ENCODE results near the gene NTN5.
"Not testable (repeated sequence)": the region's sequence is repeated elsewhere in the genome, so short reads cannot be mapped to it uniquely, and the experiment has no call there.

NTN5 gene

DNA sequence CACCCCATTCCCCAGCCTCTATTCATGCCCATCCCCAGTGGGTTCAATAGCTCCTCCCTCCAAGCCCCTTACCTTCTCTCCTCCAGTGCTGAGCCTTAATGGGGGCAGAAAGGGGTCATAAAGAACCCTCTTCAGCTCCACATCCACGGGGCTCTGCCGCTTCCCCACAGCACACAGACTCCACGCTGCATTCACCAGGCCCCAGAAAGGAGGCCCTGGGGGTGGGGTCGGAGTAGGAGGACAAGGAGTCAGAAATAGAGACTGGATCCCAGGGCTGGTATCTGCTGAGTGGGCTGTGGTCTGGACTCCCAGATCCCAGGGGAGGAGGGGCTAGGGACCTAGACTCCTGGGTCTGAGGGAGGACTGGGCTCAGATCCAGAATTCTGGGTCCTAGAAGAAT lies 28.5 kb downstream of the NTN5 start:
- no peak for DNase-seq

GRCh38 chr19:48642862-48643261 lies 30.0 kb downstream of the NTN5 start:
- DNase-seq = no peak

GRCh38 chr19:48641850-48642249 lies 31.0 kb downstream of the NTN5 start:
- no peak for DNase-seq

DNA sequence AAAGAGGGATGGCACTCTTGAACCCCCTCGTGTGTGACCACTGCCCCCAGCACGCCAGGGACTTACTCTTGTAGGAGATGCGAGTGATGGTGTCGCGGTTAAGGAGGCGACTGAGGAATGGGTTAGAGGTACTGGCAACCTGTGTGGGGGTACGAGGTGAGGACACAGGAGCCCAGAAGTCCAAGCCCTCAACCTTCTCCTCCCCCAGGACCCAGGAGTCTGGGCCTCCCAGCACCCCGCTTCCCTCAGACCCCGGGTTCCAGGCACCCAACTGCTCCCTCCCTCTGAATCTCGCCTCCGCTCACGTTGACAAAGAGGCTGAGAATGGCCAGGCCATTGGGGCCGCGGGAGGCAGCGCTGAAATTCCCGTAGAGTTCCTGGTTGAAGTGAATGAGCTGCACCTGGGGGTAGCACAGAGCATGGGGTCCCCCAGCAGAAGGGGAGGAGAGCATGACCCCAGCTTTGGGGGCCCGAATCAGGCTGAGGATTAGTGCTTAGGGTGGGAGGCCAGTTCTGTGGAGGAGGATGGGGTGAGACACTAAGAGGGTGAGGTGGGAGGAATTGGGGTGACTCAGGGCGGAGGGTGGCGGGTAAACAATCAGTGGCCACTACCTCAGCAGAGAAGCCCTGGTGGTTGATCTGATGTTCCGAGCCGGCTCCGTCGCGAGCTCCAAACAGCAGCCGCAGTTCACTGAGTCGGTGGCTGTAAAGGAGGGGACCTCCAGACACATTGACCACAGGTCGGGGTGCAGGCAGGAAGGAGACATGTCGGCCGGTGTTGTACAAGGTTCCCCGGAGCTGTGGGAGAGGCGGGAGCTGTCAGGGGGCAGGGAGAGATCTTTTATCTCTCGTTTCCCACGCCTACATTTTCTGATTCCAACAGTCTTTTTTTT lies 33.1 kb downstream of the NTN5 start:
- DNase-seq = peak; percentile 45 to 51

GRCh38 chr19:48638831-48639381 lies 33.9 kb downstream of the NTN5 start:
- no peak for DNase-seq

GRCh38 chr19:48637948-48638830 lies 34.6 kb downstream of the NTN5 start:
- peak; percentile 92 to 94 for DNase-seq

DNA sequence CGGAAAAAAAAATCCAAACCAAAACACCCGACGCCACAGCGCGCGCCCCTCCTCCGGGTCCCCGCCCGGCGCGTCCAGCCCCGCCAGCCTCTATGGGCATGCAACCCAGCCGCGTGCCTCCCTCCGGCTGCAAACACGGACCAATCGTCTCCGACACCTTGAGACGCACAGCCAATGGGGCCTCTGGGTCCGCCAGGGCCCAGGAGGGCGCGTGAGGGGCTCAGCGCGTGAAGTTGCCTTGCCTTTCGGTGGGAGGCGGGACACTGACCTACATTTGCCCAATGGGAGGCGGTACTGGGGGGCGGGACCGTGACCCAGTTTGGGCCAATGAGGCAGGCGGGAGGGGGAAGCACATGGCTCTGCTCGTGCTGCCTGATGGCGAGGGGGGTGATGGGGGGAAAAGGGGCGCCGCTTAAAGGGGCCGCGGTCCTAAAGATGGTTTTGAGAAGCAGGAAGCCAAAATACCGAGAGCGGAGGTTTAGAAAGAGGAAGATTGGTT lies 35.3 kb downstream of the NTN5 start:
- DNase-seq = peak; percentile 100

GRCh38 chr19:48636859-48637448 lies 35.9 kb downstream of the NTN5 start, which contains the start of gene DBP:
TSS of gene DBP (minus strand) at chr19:48637379. CDS start at chr19:48636994, 385 bp downstream.
- no peak for DNase-seq

DNA sequence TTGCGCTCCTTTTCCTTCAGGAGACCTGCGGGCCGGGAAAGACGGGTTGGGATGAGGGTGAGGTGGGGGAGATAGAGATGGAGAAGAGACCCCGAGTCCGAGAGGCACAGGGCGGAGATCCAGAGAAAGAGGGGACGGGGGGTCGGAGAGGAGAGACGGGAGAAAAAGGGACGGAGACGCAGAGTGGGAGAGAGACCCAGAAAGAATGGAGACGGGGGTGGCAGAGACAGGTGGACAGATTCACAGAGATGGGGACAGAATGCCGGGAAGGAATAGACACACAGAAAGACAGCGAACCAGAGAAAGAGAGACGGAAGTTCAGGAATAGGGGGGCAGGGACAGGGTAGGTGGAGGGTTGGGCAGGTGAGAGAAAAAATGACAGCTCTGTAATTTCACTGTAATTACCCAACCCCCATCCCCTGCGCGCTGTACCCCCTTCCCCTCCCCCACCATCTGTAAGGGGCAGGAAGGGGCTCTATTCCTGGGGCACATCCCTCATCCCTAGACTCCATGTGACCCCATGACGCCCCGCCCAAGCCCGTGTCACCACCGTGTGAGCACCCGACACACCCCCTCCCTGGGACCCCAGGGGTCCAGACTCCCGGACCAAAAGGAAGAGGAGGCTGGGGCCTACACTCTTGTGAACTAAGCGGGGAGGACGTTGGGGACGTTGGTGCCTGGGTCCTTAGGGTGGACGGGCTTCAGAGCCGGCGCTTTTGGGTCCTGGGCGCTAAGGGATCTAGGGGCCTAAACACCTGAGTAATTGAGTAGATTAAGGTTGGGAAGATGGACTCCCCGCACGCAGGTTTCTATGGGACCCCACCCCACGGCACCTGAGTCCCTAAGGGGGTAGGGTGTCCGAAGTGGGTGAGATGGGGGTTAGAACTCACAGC lies 36.6 kb downstream of the NTN5 start:
- DNase-seq = no peak

GRCh38 chr19:48635263-48635965 lies 37.4 kb downstream of the NTN5 start:
- peak; percentile 75 for DNase-seq

DNA sequence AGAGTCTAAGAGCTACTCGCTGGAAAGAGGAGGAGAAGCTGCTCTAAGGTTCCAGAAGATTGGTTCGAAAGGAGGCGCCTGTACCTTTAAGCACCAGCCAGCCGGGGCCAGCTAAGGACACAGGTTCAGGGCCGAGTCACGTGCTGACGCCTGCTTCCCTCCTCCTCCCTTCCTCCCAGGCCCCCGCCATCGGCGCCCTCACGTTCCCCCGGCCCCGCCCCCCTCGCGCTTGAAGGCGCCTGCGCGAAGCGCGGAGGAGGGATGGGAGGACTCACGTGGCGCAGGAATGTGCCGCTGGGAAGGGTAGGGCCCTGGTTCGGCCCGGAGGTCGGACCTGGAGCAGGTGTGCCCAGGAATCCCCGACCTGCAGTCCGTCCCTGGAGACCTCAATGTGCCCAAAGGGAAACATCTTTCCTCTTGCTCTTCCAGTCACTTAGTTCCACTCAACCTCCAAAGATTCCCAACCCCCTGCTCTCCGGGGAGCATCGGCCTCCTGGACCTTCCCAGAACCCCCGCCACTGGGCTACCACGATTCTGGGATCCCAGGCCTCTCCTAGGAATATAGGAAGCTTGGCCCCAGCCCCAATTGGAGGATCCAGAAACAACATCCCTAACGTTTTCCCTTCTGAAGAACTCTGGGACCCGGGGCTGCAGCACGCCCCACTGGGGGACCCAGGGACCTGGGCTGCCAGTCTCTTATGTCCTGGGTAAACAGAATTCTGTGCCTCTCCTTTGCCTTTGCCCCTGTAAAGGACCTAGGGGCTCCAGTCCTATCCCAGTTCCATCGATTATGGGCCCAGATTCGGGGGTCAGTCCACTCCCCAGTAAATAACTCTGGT lies 38.2 kb downstream of the NTN5 start:
- peak; percentile 93 to 94 for DNase-seq

DNA sequence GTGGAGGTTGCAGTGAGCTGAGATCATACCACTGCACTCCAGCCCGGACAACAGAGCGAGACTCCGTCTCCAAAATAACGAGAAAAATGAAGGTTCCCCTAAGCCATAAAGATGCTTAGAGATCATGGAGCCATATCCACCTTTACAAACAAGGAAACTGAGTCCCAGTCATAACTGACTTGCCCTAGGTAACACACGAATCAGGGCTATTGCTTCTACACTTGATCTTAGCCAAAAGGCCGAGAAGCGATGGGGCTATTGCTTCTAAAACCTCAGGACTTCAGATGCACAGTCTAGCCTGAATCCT lies 38.8 kb downstream of the NTN5 start:
- no peak for DNase-seq

DNA sequence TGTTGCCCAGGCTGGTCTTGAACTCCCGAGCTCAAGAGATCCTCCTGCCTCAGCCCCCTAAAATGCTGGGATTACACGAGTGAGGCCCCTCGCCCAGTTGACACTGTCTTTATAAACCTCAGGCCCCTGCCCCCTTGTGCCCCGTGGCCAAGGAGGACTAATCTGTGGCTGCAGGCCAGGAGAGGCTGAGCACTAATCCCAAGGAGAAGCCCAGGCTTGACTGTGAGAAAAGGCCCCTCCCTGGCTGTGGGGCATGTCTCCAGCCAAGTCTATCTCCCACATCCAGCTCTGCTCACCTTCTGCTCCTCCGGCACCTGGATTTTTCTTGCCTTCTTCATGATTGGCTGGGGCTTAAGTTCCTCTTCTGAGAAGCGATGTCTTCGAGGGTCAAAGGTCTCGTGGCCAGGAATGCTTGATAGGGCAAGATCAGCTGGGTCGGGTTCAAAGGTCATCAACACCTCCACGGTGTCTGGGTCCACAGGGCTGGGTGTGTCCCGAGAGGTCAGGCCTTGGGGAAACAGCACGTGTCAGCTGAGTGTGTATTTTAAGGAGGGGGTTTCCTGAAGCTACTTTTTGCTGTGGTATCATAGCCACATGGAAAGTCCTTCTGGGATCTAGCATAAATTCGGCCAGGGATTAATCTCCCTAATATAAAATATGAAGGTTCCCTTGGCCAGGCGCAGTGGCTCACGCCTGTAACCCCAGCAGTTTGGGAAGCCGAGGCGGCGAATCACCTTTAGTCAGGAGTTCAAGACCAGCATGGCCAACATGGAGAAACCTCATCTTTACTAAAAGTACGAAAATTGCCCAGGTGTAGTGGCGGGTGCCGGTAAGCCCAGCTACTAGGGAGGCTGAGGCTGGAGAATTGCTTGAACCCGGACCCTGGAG lies 39.4 kb downstream of the NTN5 start:
- DNase-seq = no peak

DNA sequence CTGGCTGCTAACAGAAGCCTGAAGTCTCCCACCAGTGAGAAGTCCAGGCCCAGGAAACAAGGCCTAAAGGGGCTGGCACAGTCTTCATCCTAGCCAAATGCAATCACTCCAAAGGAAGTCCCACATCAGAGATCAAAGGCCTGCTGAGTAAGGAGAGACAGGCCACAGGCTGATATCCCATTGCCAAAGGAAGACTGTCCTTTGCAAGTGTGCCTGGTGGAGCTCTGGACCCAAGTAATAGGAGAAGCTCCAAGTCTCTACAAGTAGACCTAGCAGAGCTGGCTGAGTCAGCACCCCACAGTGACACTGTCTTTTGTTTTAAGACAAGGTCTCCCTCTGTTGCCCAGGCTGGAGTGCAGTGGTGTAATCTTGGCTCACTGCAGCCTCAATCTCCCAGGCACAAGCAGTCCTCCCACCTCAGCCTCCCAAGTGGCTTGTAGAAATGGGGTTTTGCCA lies 40.1 kb downstream of the NTN5 start:
- no peak for DNase-seq

DNA sequence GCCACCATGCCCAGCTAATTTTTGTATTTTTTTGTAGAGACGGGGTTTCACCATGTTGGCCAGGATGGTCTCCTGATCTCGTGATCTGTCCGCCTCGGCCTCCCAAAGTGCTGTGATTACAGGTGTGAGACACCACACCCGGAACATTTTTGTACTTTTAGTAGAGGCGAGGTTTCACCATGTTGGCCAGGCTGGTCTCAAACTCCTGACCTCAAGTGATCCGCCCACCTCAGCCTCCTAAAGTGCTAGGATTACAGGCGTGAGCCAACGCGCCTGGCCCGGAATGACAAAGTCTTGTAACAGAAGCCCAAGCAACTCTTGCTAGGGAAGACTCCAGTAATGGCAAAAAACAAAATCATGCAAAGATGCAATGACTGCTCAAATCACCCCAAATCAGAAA lies 40.5 kb downstream of the NTN5 start:
- DNase-seq = not testable (repeated sequence)

DNA sequence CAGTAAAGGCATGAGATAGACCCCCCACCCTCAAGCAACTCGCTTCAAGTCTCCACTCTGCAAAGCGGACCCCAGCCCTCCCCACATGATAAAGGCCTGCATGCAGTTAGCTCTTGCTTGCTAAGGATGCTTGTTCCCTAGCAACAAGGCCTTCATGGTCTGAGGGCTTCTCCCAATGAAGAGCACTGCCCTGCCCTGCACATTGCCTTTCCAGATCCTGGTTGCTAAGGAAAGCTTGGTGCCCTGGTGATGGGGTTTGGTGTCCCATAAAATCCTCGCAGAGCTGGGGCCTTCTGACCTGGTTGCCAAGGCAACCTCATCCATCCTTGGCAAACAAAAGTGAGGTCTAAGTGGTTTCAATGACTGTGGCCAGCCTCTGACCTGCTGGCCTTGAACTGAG lies 41.6 kb downstream of the NTN5 start:
- no peak for DNase-seq

- no peak for DNase-seq
Observed at GRCh38 chr19:48630296-48631063, 42.3 kb downstream of the NTN5 start.

GRCh38 chr19:48629599-48630295 lies 43.1 kb downstream of the NTN5 start:
- no peak for DNase-seq
